Suprapubic skin (tissue), 3 donors: ENCODE measurements around the gene DENND2A.
"Not testable (repeated sequence)": the region's sequence is repeated elsewhere in the genome, so short reads cannot be mapped to it uniquely, and the experiment has no call there.

Source experiments
- EP300 ChIP-seq: sonication (generic); formaldehyde crosslinking; IDR thresholded peaks from one replicate; pipeline ENCODE4 v1.6.1; 2017; ENCODE audit warnings: antibody characterized with exemption
- POLR2A ChIP-seq, 2 donors: fragments of 450-650 bp; IDR thresholded peaks; one replicate each; pipeline ENCODE4 v1.6.1; 2017; ENCODE audit warnings: antibody characterized with exemption in 2 of 2, mild to moderate bottlenecking in 2 of 2, moderate library complexity in 2 of 2
- TF ChIP-seq, protein P1 (sequence below), 2 donors: fragments of 200-600 bp in 1 of 2; fragments of 450-650 bp in 1 of 2; sonication (generic) in 1 of 2; IDR thresholded peaks; one replicate each; pipeline ENCODE4 v1.5.1; 2016 to 2019; ENCODE audit warnings: antibody characterized with exemption in 2 of 2, mild to moderate bottlenecking in 1 of 2, moderate library complexity in 1 of 2

DNA sequence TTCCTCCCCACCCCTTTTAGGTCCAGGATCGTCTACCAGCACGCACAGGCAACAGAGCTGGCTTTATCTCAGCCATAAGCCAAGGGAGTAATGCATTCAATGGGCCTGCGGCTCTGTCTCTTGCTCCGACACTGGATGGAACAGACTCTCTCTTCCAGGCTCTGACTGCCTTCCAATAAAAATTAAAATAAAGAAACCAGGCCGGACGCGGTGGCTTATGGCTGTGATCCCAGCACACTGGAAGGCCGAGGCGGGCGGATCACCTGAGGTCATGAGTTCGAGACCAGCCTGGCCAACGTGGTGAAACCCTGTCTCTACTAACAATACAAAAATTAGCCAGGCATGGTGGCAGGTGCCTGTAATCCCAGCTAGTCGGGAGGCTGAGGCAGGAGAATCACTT lies 4.1 kb upstream of the DENND2A start:
- TF ChIP-seq, protein P1, sequence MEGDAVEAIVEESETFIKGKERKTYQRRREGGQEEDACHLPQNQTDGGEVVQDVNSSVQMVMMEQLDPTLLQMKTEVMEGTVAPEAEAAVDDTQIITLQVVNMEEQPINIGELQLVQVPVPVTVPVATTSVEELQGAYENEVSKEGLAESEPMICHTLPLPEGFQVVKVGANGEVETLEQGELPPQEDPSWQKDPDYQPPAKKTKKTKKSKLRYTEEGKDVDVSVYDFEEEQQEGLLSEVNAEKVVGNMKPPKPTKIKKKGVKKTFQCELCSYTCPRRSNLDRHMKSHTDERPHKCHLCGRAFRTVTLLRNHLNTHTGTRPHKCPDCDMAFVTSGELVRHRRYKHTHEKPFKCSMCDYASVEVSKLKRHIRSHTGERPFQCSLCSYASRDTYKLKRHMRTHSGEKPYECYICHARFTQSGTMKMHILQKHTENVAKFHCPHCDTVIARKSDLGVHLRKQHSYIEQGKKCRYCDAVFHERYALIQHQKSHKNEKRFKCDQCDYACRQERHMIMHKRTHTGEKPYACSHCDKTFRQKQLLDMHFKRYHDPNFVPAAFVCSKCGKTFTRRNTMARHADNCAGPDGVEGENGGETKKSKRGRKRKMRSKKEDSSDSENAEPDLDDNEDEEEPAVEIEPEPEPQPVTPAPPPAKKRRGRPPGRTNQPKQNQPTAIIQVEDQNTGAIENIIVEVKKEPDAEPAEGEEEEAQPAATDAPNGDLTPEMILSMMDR (IDR thresholded peaks at IDR 0.05): not testable (repeated sequence)
- TF ChIP-seq EP300; POLR2A (IDR thresholded peaks at IDR 0.05): not testable (repeated sequence)
